SK-N-SH (cell line): Measurements from ENCODE around the gene DDX52. TPM values are rescaled to one million over a fixed set of nuclear protein-coding genes. Genes with fewer than 3 reads are reported as not detected.

Experiments
- CTCF ChIA-PET: fragments of 300-600, 350-600 bp; formaldehyde crosslinking; extraction: SDS; loops from one replicate; lab custom pipeline; 2021; lab: Yijun Ruan, JAX
- POLR2A ChIA-PET: fragments of 350-600 bp; sonication (Branson Sonifier 250); formaldehyde crosslinking; extraction: SDS; loops from one replicate; lab custom pipeline; 2020; ENCODE audit warnings: antibody characterized with exemption, inconsistent platforms; lab: Yijun Ruan, JAX
- DNase-seq: peaks from one replicate; pipeline ENCODE4 v3.0.0; 2012
- H2AFZ ChIP-seq: fragments of 200-600 bp; sonication (generic); 2 replicates; pipeline ENCODE4 v1.8.1; 2016; ENCODE audit warnings: antibody characterized with exemption, mild to moderate bottlenecking, low read depth
- H3F3A ChIP-seq: fragments of 200-600 bp; sonication (generic); replicated peaks from 2 replicates; pipeline ENCODE3; 2016; ENCODE audit warnings: antibody characterized with exemption, mild to moderate bottlenecking; ENCODE audit not compliant: insufficient read depth
- H3K27ac ChIP-seq, 2 experiments: fragments of 200-500 bp in 1 of 2; fragments of 200-600 bp in 1 of 2; sonication (Bioruptor generic) in 1 of 2; sonication (generic), shearing (Covaris generic) in 1 of 2; 2 replicates each; pipeline versions ENCODE4 v1.5.1 to v1.6.1; 2014 to 2016; ENCODE audit warnings: low read depth in 2 of 2, inconsistent platforms in 1 of 2, low read length in 1 of 2, mild to moderate bottlenecking in 1 of 2, mixed read lengths in 1 of 2
- H3K27me3 ChIP-seq: fragments of 200-600 bp; sonication (generic), shearing (Covaris generic); 2 replicates; pipeline ENCODE4 v1.6.1; 2016; ENCODE audit warnings: mixed run types; ENCODE audit not compliant: insufficient read depth
- H3K36me3 ChIP-seq, 2 experiments: fragments of 200-500 bp in 1 of 2; fragments of 200-600 bp in 1 of 2; sonication (Bioruptor generic) in 1 of 2; sonication (generic) in 1 of 2; replicated peaks in 1 of 2; 2 replicates each; pipeline versions ENCODE3 to v1.5.1; 2014 to 2016; ENCODE audit warnings: low read length in 1 of 2, mild to moderate bottlenecking in 1 of 2; ENCODE audit not compliant: insufficient read depth in 2 of 2, control insufficient read depth in 1 of 2
- H3K4me1 ChIP-seq, 2 experiments: fragments of 200-500 bp in 1 of 2; fragments of 200-600 bp in 1 of 2; sonication (Bioruptor generic) in 1 of 2; sonication (generic), shearing (Covaris generic) in 1 of 2; 2 replicates each; pipeline versions ENCODE4 v1.5.1 to v1.6.1; 2014 to 2016; ENCODE audit warnings: low read depth in 1 of 2, low read length in 1 of 2, mixed run types in 1 of 2; ENCODE audit not compliant: insufficient read depth in 2 of 2, control insufficient read depth in 1 of 2
- H3K4me2 ChIP-seq: fragments of 200-600 bp; sonication (generic), shearing (Covaris generic); 2 replicates; pipeline ENCODE4 v1.6.1; 2017; ENCODE audit warnings: mixed run types
- H3K4me3 ChIP-seq, 2 experiments: fragments of 200-500 bp in 1 of 2; fragments of 200-600 bp in 1 of 2; sonication (Bioruptor generic) in 1 of 2; sonication (generic), shearing (Covaris generic) in 1 of 2; 2 replicates each; pipeline versions ENCODE4 v1.5.1 to v1.8.1; 2014 to 2016; ENCODE audit warnings: low read depth in 2 of 2, inconsistent platforms in 1 of 2, low read length in 1 of 2, mild to moderate bottlenecking in 1 of 2, mixed read lengths in 1 of 2, moderate library complexity in 1 of 2
- H3K79me2 ChIP-seq: fragments of 200-600 bp; sonication (generic); 2 replicates; pipeline ENCODE4 v1.8.1; 2017; ENCODE audit warnings: mild to moderate bottlenecking; ENCODE audit not compliant: insufficient read depth
- H3K9ac ChIP-seq: fragments of 200-600 bp; sonication (generic); 2 replicates; pipeline ENCODE4 v1.6.1; 2017; ENCODE audit warnings: mixed run types
- H3K9me2 ChIP-seq: fragments of 200-600 bp; sonication (generic); 2 replicates; pipeline ENCODE4 v1.6.1; 2017; ENCODE audit warnings: mixed run types
- H3K9me3 ChIP-seq: fragments of 200-600 bp; sonication (generic); 2 replicates; pipeline ENCODE4 v1.6.1; 2017; ENCODE audit warnings: mixed run types, mild to moderate bottlenecking, moderate library complexity
- H4K20me1 ChIP-seq: fragments of 200-600 bp; sonication (generic); 2 replicates; pipeline ENCODE4 v1.6.1; 2017; ENCODE audit warnings: mild to moderate bottlenecking, mixed run types; ENCODE audit not compliant: insufficient read depth
- ELF1 ChIP-seq: IDR thresholded peaks from 2 replicates; pipeline ENCODE4 v1.4.0; 2012
- EP300 ChIP-seq, 2 experiments: IDR thresholded peaks; 2 replicates each; pipeline versions ENCODE4 v1.4.0 to v1.6.1; 2012; ENCODE audit warnings: borderline replicate concordance in 1 of 2, low read depth in 1 of 2, low read length in 1 of 2
- FOSL2 ChIP-seq: IDR thresholded peaks from 2 replicates; pipeline ENCODE4 v1.4.0; 2012; ENCODE audit warnings: low read depth, mild to moderate bottlenecking, moderate library complexity, borderline replicate concordance
- IRF3 ChIP-seq: fragments of 150-350 bp; IDR thresholded peaks from 2 replicates; pipeline ENCODE4 v1.6.1; 2016; ENCODE audit warnings: mild to moderate bottlenecking, low read depth, low read length
- JUND ChIP-seq: IDR thresholded peaks from 2 replicates; pipeline ENCODE4 v1.4.0; 2012
- MEF2A ChIP-seq: IDR thresholded peaks from 2 replicates; pipeline ENCODE4 v1.4.0; 2012; ENCODE audit warnings: low read depth, borderline replicate concordance
- POLR2AphosphoS5 ChIP-seq: IDR thresholded peaks from 2 replicates; pipeline ENCODE4 v1.6.1; 2012; ENCODE audit warnings: low read depth, low read length
- RXRA ChIP-seq: IDR thresholded peaks from 2 replicates; pipeline ENCODE4 v1.4.0; 2012; ENCODE audit warnings: low read depth, mild to moderate bottlenecking, borderline replicate concordance
- SMC3 ChIP-seq: IDR thresholded peaks from 2 replicates; pipeline ENCODE4 v1.6.1; 2012; ENCODE audit warnings: low read depth, low read length, improper control_type of control experiment
- TCF12 ChIP-seq: IDR thresholded peaks from 2 replicates; pipeline ENCODE4 v1.4.0; 2012
- TEAD4 ChIP-seq: IDR thresholded peaks from 2 replicates; pipeline ENCODE4 v1.4.0; 2012; ENCODE audit warnings: mild to moderate bottlenecking, borderline replicate concordance; ENCODE audit not compliant: insufficient read depth
- WGBS: methylation state at CpG from one replicate; pipeline ENCODE4 v1.1.6; 2017; ENCODE audit warnings: low lambda C conversion rate; 5-methylcytosine and 5-hydroxymethylcytosine counted together
- polyA plus RNA-seq, 3 experiments: library from polyadenylated mRNA; depleted of rRNA; stranded (reverse); fragments of >200 nt; gene quantifications; 2 replicates each; pipeline ENCODE4 v1.2.3, GENCODE V29; 2012
- TF ChIP-seq, protein P1 (sequence below): IDR thresholded peaks from 2 replicates; pipeline ENCODE4 v1.4.0; 2012; ENCODE audit warnings: low read depth, borderline replicate concordance

DDX52 gene
- polyA plus RNA-seq, 1 of the 3 experiments (the other 2 are of a cell fraction): 7.3 TPM

- ChIA-PET CTCF (no interaction called here), POLR2A (no interaction called here)
- Histone ChIP-seq H3K9ac (peak overlapping the region; percentile 46), H4K20me1 (no peaks in the 10 kb centered on the region), H3K79me2 (no peaks in the 10 kb centered on the region), H3K9me2 (no peaks in the 10 kb centered on the region), H2AFZ (peak overlapping the region; percentile 32; the same call in 1 of the 2 replicates), H3F3A (peaks cover 3% of the 10 kb centered on the region), H3K27me3 (no peaks in the 10 kb centered on the region), H3K27ac (peak overlapping the region in 1 of 2 experiments; percentile 74; a peak in 2 of 4 replicates), H3K4me1 (peaks cover 0 to 19% of the 10 kb centered on the region in 2 experiments; a peak in 1 of 4 replicates), H3K4me3 (no peak overlapping the region), H3K4me2 (peak overlapping the region; percentile 44), H3K36me3 (no peaks in the 10 kb centered on the region), H3K9me3 (no peaks in the 10 kb centered on the region)
- no peak for DNase-seq
- TF ChIP-seq ELF1: no peak
- peak; percentile 80 for TF ChIP-seq JUND
- TF ChIP-seq POLR2AphosphoS5: peak; percentile 29; the same call in 1 of the 2 replicates
- TF ChIP-seq MEF2A: no peak
- peak; percentile 61; the same call in 1 of the 2 replicates for TF ChIP-seq TEAD4
- TF ChIP-seq FOSL2: peak; percentile 94
- peak; percentile 70 for TF ChIP-seq TCF12
- TF ChIP-seq RXRA: peak; percentile 18; the same call in 1 of the 2 replicates
- 0 out of 4 replicates have a peak, but pooled peaks of 1 of the 2 experiments have one; percentile 28 for TF ChIP-seq EP300 (IDR thresholded peaks at IDR 0.05; ENCODE audit: borderline replicate concordance in 1 of 2, low read depth in 1 of 2, low read length in 1 of 2)
- no peak for TF ChIP-seq IRF3
- WGBS: 37% methylated on average over 2 of the region's 2 CpGs
Observed at GRCh38 chr17:37671824-37672547, 28.7 kb upstream of the DDX52 start.

DNA sequence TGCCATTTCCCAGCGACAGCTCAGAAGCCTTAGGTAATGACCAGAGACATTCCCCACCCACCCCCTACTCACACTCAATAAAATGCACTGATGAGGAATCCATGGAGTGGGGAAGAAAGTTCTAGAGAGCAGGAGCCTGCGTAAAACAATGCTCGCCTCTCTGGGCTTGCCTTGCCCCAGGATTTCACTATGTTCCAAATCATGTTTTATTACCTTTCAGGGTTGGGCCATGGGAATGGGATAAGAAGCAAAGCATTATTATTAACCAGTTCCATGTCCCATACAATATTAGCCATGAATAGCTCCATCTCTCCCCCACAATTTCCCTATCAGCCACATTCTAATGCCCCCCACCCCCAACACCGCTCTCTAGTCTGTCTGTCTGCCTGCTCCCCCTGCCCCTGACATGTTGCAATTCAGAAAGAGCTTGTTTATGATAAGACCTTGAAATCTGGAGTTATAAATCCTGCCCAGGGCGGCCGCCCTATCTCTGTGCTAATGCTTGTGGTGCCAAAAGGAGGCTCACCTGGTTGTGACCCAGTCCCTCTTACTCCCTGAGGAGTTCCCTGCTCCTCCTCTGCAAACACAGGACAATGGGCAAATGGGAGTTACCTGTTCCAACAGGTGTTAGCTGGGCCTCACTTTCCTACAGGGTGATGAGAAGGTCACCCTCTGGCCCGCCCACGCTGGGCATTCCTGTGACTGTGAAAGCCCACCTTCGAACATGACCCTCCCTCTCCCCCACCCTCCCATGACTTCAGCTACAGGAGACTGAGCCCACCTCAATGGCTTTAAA lies 28.0 kb upstream of the DDX52 start:
- Histone ChIP-seq H3K4me1 (peaks cover 0 to 19% of the 10 kb centered on the region in 2 experiments; a peak in 1 of 4 replicates), H3K27ac (peak overlapping the region in 1 of 2 experiments; percentile 74; a peak in 2 of 4 replicates), H3K79me2 (no peaks in the 10 kb centered on the region), H3K9me2 (no peaks in the 10 kb centered on the region), H3K27me3 (no peaks in the 10 kb centered on the region), H3K36me3 (no peaks in the 10 kb centered on the region), H3K4me2 (peak overlapping the region; percentile 44), H3K9ac (peak overlapping the region; percentile 46), H3F3A (peaks cover 3% of the 10 kb centered on the region), H4K20me1 (no peaks in the 10 kb centered on the region), H2AFZ (no peak overlapping the region), H3K4me3 (no peak overlapping the region), H3K9me3 (no peaks in the 10 kb centered on the region)
- ChIA-PET CTCF (no interaction called here), POLR2A (no interaction called here)
- WGBS: 93% methylated on average over 8 of the region's 9 CpGs
- TF ChIP-seq, protein P1, sequence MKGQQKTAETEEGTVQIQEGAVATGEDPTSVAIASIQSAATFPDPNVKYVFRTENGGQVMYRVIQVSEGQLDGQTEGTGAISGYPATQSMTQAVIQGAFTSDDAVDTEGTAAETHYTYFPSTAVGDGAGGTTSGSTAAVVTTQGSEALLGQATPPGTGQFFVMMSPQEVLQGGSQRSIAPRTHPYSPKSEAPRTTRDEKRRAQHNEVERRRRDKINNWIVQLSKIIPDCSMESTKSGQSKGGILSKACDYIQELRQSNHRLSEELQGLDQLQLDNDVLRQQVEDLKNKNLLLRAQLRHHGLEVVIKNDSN: no peak
- TF ChIP-seq SMC3: no peak
- DNase-seq: no peak
